Neural progenitor cell (in vitro differentiated cells): Measurements from ENCODE around the gene LRPAP1. TPM values are rescaled to one million over a fixed set of nuclear protein-coding genes. Genes with fewer than 3 reads are reported as not detected.

Experiments used
- DNase-seq: peaks from one replicate; pipeline ENCODE4 v3.0.0-alpha.2; 2016; ENCODE audit warnings: low spot score
- H2AFZ ChIP-seq: fragments of 200-600 bp; sonication (generic); replicated peaks from 2 replicates; pipeline ENCODE4 v1.6.1; 2016; ENCODE audit warnings: antibody characterized with exemption
- H3F3A ChIP-seq: fragments of 200-600 bp; sonication (generic); 2 replicates; pipeline ENCODE4 v1.6.1; 2016; ENCODE audit warnings: antibody characterized with exemption, low read depth
- H3K27ac ChIP-seq: fragments of 200-600 bp; sonication (generic); 2 replicates; pipeline ENCODE4 v1.5.1; 2016; ENCODE audit warnings: mild to moderate bottlenecking
- H3K27me3 ChIP-seq: fragments of 200-600 bp; sonication (generic); 2 replicates; pipeline ENCODE4 v1.6.1; 2016; ENCODE audit warnings: mild to moderate bottlenecking, moderate library complexity
- H3K36me3 ChIP-seq: fragments of 200-600 bp; sonication (generic); 2 replicates; pipeline ENCODE4 v1.5.1; 2016
- H3K4me1 ChIP-seq: fragments of 200-600 bp; sonication (generic); 2 replicates; pipeline ENCODE4 v1.6.1; 2016; ENCODE audit warnings: mixed run types
- H3K4me2 ChIP-seq: fragments of 200-600 bp; sonication (generic); 2 replicates; pipeline ENCODE4 v1.6.1; 2016
- H3K4me3 ChIP-seq: fragments of 200-600 bp; sonication (generic); 2 replicates; pipeline ENCODE4 v1.5.1; 2016
- H3K79me2 ChIP-seq: fragments of 200-600 bp; sonication (generic); 2 replicates; pipeline ENCODE4 v1.6.1; 2016; ENCODE audit warnings: low read depth
- H3K9ac ChIP-seq: fragments of 200-600 bp; sonication (generic); 2 replicates; pipeline ENCODE4 v1.6.1; 2016
- H3K9me3 ChIP-seq: fragments of 200-600 bp; sonication (generic); 2 replicates; pipeline ENCODE4 v1.5.1; 2016; ENCODE audit warnings: low read depth
- H4K20me1 ChIP-seq: fragments of 200-600 bp; sonication (generic); 2 replicates; pipeline ENCODE4 v1.6.1; 2016; ENCODE audit warnings: low read depth
- H3K27ac Mint-ChIP-seq: 3 replicates; pipeline ENCODE4 v1.8.0; 2021; ENCODE audit warnings: mixed read lengths
- H3K27me3 Mint-ChIP-seq: 2 replicates; pipeline ENCODE4 v1.8.0; 2022; ENCODE audit warnings: low read depth, mild to moderate bottlenecking, inconsistent platforms, moderate library complexity, mixed read lengths; ENCODE audit not compliant: insufficient read depth
- H3K36me3 Mint-ChIP-seq: 3 replicates; pipeline ENCODE4 v1.8.0; 2021; ENCODE audit warnings: mixed read lengths
- H3K4me1 Mint-ChIP-seq: 3 replicates; pipeline ENCODE4 v1.8.0; 2021; ENCODE audit warnings: mixed read lengths
- H3K4me3 Mint-ChIP-seq: 3 replicates; pipeline ENCODE4 v1.8.0; 2021; ENCODE audit warnings: mild to moderate bottlenecking, moderate library complexity, mixed read lengths
- H3K9me3 Mint-ChIP-seq: 3 replicates; pipeline ENCODE4 v1.8.0; 2020; ENCODE audit warnings: mixed read lengths
- EZH2 ChIP-seq: fragments of 200-600 bp; sonication (generic); IDR thresholded peaks from 2 replicates; pipeline ENCODE4 v1.6.1; 2017; ENCODE audit warnings: antibody characterized with exemption, mild to moderate bottlenecking, moderate library complexity
- EZH2phosphoT487 ChIP-seq: fragments of 200-600 bp; sonication (generic); IDR thresholded peaks from 2 replicates; pipeline ENCODE4 v1.6.1; 2017; ENCODE audit warnings: antibody characterized with exemption
- total RNA-seq: library from RNA; depleted of rRNA; stranded (reverse); fragments of >200 nt; gene quantifications from 2 replicates; pipeline ENCODE4 v1.2.3, GENCODE V29; 2015; ENCODE audit warnings: low replicate concordance
- TF ChIP-seq, protein P1 (sequence below): fragments of 200-600 bp; sonication (generic); IDR thresholded peaks from 2 replicates; pipeline ENCODE4 v1.5.1; 2017; ENCODE audit warnings: antibody characterized with exemption, mild to moderate bottlenecking

The LRPAP1 gene
- total RNA-seq, 1 donor from 2014 or later: 48.3 TPM

DNA sequence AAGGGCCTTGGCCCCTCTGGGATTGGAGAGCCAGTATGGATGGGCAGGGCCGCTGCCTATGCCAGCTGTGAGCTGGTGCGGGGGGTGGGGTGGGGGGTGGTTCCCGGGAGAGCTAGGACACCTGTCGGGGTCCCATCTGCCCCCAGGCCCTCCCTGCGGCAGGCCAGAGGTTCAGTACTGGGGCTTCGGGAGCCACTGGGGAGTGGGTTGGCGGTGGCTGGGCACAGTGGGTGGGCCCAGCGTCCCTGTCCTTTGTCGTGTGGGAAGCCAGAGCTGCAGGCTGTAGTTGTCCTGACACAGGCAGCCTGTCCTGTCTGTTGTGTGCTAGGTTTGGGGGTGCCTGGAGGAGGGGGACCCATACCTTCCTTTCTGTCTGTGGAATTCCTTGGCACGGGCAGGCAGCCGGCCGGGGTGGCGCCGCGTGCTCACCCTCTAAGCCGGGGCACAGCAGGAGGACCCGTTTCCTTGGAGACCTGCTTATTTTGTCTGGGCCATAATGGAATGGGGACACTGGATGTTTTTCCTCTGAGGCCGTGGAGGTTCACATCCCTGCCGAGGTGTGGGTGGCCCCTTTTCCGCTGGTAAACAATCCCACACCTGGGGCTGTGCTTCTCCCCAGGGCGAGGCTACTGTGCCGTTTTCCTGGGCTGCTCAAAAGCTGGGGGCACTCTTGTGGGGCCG lies 54.3 kb downstream of the LRPAP1 start:
- peak overlapping the region; percentile 31 for H3K4me2 ChIP-seq
- Mint-ChIP-seq H3K4me1 (peaks cover 23% of the 10 kb centered on the region), H3K27me3 (peaks cover 10% of the 10 kb centered on the region), H3K36me3 (no peaks in the 10 kb centered on the region), H3K27ac (no peak overlapping the region), H3K4me3 (peak overlapping the region; percentile 18), H3K9me3 (no peaks in the 10 kb centered on the region)
- H3F3A ChIP-seq: peaks cover 10% of the 10 kb centered on the region
- no peak overlapping the region for H3K9ac ChIP-seq
- peaks cover 28% of the 10 kb centered on the region for H3K4me1 ChIP-seq
- H4K20me1 ChIP-seq: no peaks in the 10 kb centered on the region
- H3K9me3 ChIP-seq: no peaks in the 10 kb centered on the region
- H3K27me3 ChIP-seq: peaks cover 35% of the 10 kb centered on the region
- H3K36me3 ChIP-seq: no peaks in the 10 kb centered on the region
- H2AFZ ChIP-seq: no peak overlapping the region
- TF ChIP-seq EZH2 (no peak), EZH2phosphoT487 (no peak)
- TF ChIP-seq, protein P1, sequence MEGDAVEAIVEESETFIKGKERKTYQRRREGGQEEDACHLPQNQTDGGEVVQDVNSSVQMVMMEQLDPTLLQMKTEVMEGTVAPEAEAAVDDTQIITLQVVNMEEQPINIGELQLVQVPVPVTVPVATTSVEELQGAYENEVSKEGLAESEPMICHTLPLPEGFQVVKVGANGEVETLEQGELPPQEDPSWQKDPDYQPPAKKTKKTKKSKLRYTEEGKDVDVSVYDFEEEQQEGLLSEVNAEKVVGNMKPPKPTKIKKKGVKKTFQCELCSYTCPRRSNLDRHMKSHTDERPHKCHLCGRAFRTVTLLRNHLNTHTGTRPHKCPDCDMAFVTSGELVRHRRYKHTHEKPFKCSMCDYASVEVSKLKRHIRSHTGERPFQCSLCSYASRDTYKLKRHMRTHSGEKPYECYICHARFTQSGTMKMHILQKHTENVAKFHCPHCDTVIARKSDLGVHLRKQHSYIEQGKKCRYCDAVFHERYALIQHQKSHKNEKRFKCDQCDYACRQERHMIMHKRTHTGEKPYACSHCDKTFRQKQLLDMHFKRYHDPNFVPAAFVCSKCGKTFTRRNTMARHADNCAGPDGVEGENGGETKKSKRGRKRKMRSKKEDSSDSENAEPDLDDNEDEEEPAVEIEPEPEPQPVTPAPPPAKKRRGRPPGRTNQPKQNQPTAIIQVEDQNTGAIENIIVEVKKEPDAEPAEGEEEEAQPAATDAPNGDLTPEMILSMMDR: no peak
- peak; percentile 58 for DNase-seq
- no peak overlapping the region for H3K27ac ChIP-seq
- no peak overlapping the region for H3K4me3 ChIP-seq
- H3K79me2 ChIP-seq: no peaks in the 10 kb centered on the region

DNA sequence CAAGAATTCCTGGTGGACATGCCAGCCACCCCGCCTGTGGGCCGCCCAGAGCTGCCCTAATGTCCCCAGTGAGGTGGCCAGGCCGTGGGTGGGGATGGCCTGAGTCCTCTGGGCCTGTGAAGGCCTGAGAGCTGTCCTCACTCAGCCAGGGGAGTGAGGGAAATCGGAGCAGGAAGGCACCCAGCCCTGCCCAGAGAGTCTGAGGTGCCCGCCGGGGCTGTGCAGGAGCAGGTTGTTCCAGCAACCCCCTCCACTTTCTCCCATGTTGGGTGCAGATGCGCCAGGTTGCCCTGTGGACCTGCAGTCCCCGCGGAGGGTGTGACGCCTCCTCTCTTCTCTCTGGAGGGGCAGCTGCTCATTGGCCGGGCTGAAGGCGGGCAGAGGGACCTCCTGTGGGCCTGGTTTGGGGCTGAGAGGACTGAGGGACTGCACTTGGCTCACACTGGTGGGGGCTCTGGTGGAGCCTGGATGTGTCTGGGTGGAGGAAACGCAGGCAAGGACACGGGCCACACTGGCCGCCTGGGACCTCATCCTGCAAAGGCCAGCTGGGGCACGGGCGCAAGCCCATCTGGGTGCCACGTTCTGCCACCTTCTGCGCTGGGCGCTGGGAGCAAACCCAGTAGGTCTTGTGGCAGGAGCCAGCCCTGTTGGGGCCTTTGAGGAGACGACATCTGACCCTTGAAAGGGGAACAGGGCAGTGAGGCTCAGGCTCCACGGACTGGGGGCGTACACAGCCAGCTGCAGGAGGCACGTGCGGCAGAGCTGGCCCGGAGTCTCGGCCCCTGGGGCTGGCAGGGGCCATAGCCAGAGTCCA lies 55.1 kb downstream of the LRPAP1 start:
- Mint-ChIP-seq H3K36me3 (no peaks in the 10 kb centered on the region), H3K4me1 (peaks cover 23% of the 10 kb centered on the region), H3K4me3 (no peak overlapping the region), H3K27me3 (peaks cover 10% of the 10 kb centered on the region), H3K9me3 (no peaks in the 10 kb centered on the region), H3K27ac (peak overlapping the region; percentile 95)
- Histone ChIP-seq H3K27me3 (peaks cover 36% of the 10 kb centered on the region), H3K4me1 (peaks cover 28% of the 10 kb centered on the region), H3K9ac (no peak overlapping the region), H3K4me2 (peak overlapping the region; percentile 31), H4K20me1 (no peaks in the 10 kb centered on the region), H3K79me2 (no peaks in the 10 kb centered on the region), H3K4me3 (no peak overlapping the region), H3K9me3 (no peaks in the 10 kb centered on the region), H3K36me3 (no peaks in the 10 kb centered on the region), H3F3A (peaks cover 10% of the 10 kb centered on the region), H3K27ac (no peak overlapping the region), H2AFZ (no peak overlapping the region)
- TF ChIP-seq, protein P1: no peak
- TF ChIP-seq EZH2phosphoT487: no peak
- TF ChIP-seq EZH2: no peak
- DNase-seq: peak; percentile 0

DNA sequence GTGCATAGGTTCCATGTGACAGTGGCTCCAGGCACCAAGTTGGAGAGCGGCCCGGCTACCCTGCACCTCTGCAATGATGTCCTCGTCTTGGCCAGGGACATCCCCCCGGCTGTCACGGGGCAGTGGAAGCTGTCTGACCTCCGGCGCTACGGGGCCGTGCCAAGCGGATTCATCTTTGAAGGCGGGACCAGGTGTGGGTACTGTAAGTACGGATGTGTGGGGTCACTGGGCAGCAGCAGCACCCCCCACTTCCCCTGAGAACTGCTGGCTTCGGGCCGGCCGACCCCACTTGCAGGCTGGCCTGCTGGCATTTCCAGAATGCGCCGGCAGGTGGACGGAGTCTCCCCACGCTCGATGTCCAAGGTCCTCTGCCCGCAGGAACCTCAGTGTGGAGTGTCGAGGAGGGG lies 55.9 kb downstream of the LRPAP1 start:
- Histone ChIP-seq H3F3A (peaks cover 10% of the 10 kb centered on the region), H4K20me1 (no peaks in the 10 kb centered on the region), H3K36me3 (no peaks in the 10 kb centered on the region), H3K79me2 (no peaks in the 10 kb centered on the region), H3K4me2 (no peak overlapping the region), H3K27me3 (peaks cover 40% of the 10 kb centered on the region), H3K27ac (no peak overlapping the region), H3K9ac (no peak overlapping the region), H3K9me3 (no peaks in the 10 kb centered on the region), H3K4me1 (peaks cover 23% of the 10 kb centered on the region), H2AFZ (no peak overlapping the region), H3K4me3 (no peak overlapping the region)
- H3K27ac Mint-ChIP-seq: peak overlapping the region; percentile 95
- peak; percentile 2 for DNase-seq
- no peaks in the 10 kb centered on the region for H3K9me3 Mint-ChIP-seq
- H3K4me3 Mint-ChIP-seq: no peak overlapping the region
- H3K36me3 Mint-ChIP-seq: no peaks in the 10 kb centered on the region
- peaks cover 22% of the 10 kb centered on the region for H3K4me1 Mint-ChIP-seq
- H3K27me3 Mint-ChIP-seq: peaks cover 9% of the 10 kb centered on the region
- TF ChIP-seq EZH2 (no peak), EZH2phosphoT487 (no peak)
- TF ChIP-seq, protein P1: no peak
